Activated CD8-positive, alpha-beta T cell treated with anti-CD3 and anti-CD28 coated beads for 36 hours (primary cell): ENCODE results near the gene PRIM2. TPM values are rescaled to one million over a fixed set of nuclear protein-coding genes. Genes with fewer than 3 reads are reported as not detected.
"Not testable (repeated sequence)": the region's sequence is repeated elsewhere in the genome, so short reads cannot be mapped to it uniquely, and the experiment has no call there.

Experiments used
- ATAC-seq: fragments of 200-7000 bp; cut with Tn5 transposase; one replicate; pipeline ENCODE4 v1.10.0; 2021; ENCODE audit warnings: mild to moderate bottlenecking, moderate library complexity
- CTCF ChIA-PET: fragments of 350-600 bp; sonication (Branson Sonifier 250); formaldehyde crosslinking; loops from one replicate; lab custom pipeline; 2021; ENCODE audit warnings: antibody characterized with exemption; lab: Charles Lee
- POLR2A ChIA-PET: fragments of 350-600 bp; sonication (Branson Sonifier 250); formaldehyde crosslinking; loops from one replicate; lab custom pipeline; 2021; ENCODE audit warnings: antibody characterized with exemption; lab: Charles Lee
- DNase-seq: peaks from one replicate; pipeline ENCODE4 v3.0.0-alpha.2; 2020
- H3K27ac Mint-ChIP-seq: one replicate; pipeline ENCODE4 v1.8.0; 2021; ENCODE audit warnings: mild to moderate bottlenecking, mixed read lengths
- H3K27me3 Mint-ChIP-seq: one replicate; pipeline ENCODE4 v1.8.0; 2021; ENCODE audit warnings: mixed read lengths
- H3K36me3 Mint-ChIP-seq: one replicate; pipeline ENCODE4 v1.8.0; 2021; ENCODE audit warnings: low read depth, mixed read lengths
- H3K4me1 Mint-ChIP-seq: one replicate; pipeline ENCODE4 v1.8.0; 2021; ENCODE audit warnings: low read depth, mixed read lengths
- H3K4me3 Mint-ChIP-seq: one replicate; pipeline ENCODE4 v1.8.0; 2021; ENCODE audit warnings: mild to moderate bottlenecking, moderate library complexity, mixed read lengths
- H3K9me3 Mint-ChIP-seq: one replicate; pipeline ENCODE4 v1.8.0; 2021; ENCODE audit warnings: mixed read lengths
- intact Hi-C: fragments of 100-400 bp; cut with micrococcal nuclease; formaldehyde crosslinking; loops from one replicate; pipeline ENCODE4 v1.10.0; 2022
- total RNA-seq, 2 experiments: library from RNA; stranded (reverse); gene quantifications; one replicate each; pipeline ENCODE4 v1.2.3, GENCODE V29; 2021

Gene PRIM2
- total RNA-seq, 2 experiments from 2014 or later = 41.8 to 42.0 TPM

- peaks cover 29% of the 10 kb centered on the region for H3K36me3 Mint-ChIP-seq
- H3K27me3 Mint-ChIP-seq, H3K4me1 Mint-ChIP-seq, H3K9me3 Mint-ChIP-seq, H3K27ac Mint-ChIP-seq, ATAC-seq, POLR2A ChIA-PET, H3K4me3 Mint-ChIP-seq, DNase-seq, CTCF ChIA-PET, intact Hi-C loops: not testable (repeated sequence)
Measured at GRCh38 chr6:57605303-57605702, 287.9 kb downstream of the PRIM2 start.

GRCh38 chr6:57606331-57606730 is 288.9 kb downstream of the PRIM2 start:
- H3K27me3 Mint-ChIP-seq, intact Hi-C loops, ATAC-seq, H3K27ac Mint-ChIP-seq, CTCF ChIA-PET, H3K4me3 Mint-ChIP-seq, DNase-seq, POLR2A ChIA-PET, H3K9me3 Mint-ChIP-seq, H3K4me1 Mint-ChIP-seq: not testable (repeated sequence)
- H3K36me3 Mint-ChIP-seq = peaks cover 29% of the 10 kb centered on the region

DNA sequence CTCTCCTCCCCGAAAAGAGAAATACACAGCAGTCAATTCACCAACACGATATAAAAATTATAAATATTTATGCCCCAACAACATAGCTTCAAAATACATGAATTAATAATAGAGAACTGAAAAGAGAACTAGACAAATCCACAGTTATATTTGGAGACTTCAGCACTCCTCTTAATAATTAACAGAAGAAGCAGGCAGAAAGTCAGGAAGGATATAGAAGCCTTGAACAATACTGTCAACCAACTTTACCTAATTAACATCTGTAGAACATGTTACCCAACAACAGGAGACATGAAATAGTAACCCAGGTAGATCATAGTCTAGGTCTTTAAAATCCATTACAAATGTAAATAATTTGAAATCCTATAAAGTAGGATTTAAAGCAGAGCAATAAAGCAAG is 293.2 kb downstream of the PRIM2 start:
- H3K27ac Mint-ChIP-seq, H3K9me3 Mint-ChIP-seq, H3K27me3 Mint-ChIP-seq, POLR2A ChIA-PET, DNase-seq, H3K4me3 Mint-ChIP-seq, ATAC-seq, H3K4me1 Mint-ChIP-seq, CTCF ChIA-PET, intact Hi-C loops: not testable (repeated sequence)
- H3K36me3 Mint-ChIP-seq = peaks cover 20% of the 10 kb centered on the region

GRCh38 chr6:57618959-57619358 is 301.5 kb downstream of the PRIM2 start:
- DNase-seq, H3K27ac Mint-ChIP-seq, H3K4me3 Mint-ChIP-seq, ATAC-seq, intact Hi-C loops, H3K27me3 Mint-ChIP-seq, H3K9me3 Mint-ChIP-seq, H3K4me1 Mint-ChIP-seq, CTCF ChIA-PET, POLR2A ChIA-PET: not testable (repeated sequence)
- peaks cover 20% of the 10 kb centered on the region for H3K36me3 Mint-ChIP-seq

DNA sequence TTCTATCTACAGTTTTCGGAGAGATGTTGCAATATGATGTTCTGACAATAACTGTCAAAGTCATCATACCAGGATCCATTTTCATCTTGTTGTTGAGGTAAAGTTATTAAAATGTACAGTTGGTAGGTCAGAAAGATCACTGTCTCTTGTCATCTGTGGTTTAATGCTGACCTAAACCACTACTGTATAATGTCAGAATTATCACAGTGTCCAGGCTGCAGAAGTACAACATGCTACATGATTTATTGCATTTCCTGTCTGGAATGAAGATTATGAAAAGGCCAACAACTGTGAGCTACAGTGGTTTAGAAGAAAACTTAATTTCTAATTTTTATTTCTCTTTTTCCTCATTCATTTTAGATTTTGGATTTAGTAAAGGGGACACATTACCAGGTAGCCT is 314.3 kb downstream of the PRIM2 start:
- H3K4me3 Mint-ChIP-seq, intact Hi-C loops, DNase-seq, H3K9me3 Mint-ChIP-seq, CTCF ChIA-PET, H3K27me3 Mint-ChIP-seq, POLR2A ChIA-PET, ATAC-seq, H3K4me1 Mint-ChIP-seq, H3K27ac Mint-ChIP-seq: not testable (repeated sequence)
- H3K36me3 Mint-ChIP-seq = peaks cover 16% of the 10 kb centered on the region

DNA sequence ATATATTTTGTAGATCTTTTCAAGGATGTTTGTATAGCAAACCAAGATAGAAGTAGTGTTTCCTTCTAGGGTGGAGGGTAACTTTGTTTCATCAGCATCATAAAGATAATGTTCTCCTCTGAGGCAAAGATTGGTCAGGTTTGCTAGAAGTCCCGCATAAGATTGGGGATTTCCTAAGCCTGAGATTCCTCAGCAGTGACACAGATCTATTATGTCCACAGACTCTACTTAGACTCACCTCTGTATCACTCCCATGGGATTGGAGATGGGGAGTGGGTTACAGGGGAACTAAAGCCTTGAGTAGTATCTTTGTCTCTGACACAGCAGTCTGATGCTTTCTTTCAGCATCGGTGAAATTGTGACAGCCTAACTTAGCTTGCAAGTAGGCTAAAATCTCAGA is 341.1 kb downstream of the PRIM2 start:
- H3K4me1 Mint-ChIP-seq, H3K27me3 Mint-ChIP-seq, POLR2A ChIA-PET, H3K9me3 Mint-ChIP-seq, H3K4me3 Mint-ChIP-seq, H3K27ac Mint-ChIP-seq, DNase-seq, intact Hi-C loops, H3K36me3 Mint-ChIP-seq, ATAC-seq: not testable (repeated sequence)
- CTCF ChIA-PET = interaction anchor here (0.6 kb wide), 1 partner anchor 1956 kb away, joined by 3 read pairs; no protein-coding TSS in a partner anchor

GRCh38 chr6:57659794-57660193 is 342.4 kb downstream of the PRIM2 start:
- POLR2A ChIA-PET, DNase-seq, H3K4me1 Mint-ChIP-seq, H3K9me3 Mint-ChIP-seq, H3K27ac Mint-ChIP-seq, H3K4me3 Mint-ChIP-seq, H3K27me3 Mint-ChIP-seq, CTCF ChIA-PET, ATAC-seq, intact Hi-C loops, H3K36me3 Mint-ChIP-seq: not testable (repeated sequence)

GRCh38 chr6:57660940-57661339 is 343.5 kb downstream of the PRIM2 start:
- CTCF ChIA-PET, H3K4me3 Mint-ChIP-seq, intact Hi-C loops, POLR2A ChIA-PET, ATAC-seq, H3K9me3 Mint-ChIP-seq, H3K4me1 Mint-ChIP-seq, H3K27ac Mint-ChIP-seq, H3K36me3 Mint-ChIP-seq, H3K27me3 Mint-ChIP-seq, DNase-seq: not testable (repeated sequence)

GRCh38 chr6:57668108-57668507 is 350.7 kb downstream of the PRIM2 start:
- H3K9me3 Mint-ChIP-seq, H3K4me3 Mint-ChIP-seq, H3K4me1 Mint-ChIP-seq, H3K27ac Mint-ChIP-seq, H3K36me3 Mint-ChIP-seq, POLR2A ChIA-PET, ATAC-seq, CTCF ChIA-PET, DNase-seq, H3K27me3 Mint-ChIP-seq, intact Hi-C loops: not testable (repeated sequence)

GRCh38 chr6:57671237-57671636 is 353.8 kb downstream of the PRIM2 start:
- H3K27ac Mint-ChIP-seq, H3K27me3 Mint-ChIP-seq, DNase-seq, intact Hi-C loops, H3K36me3 Mint-ChIP-seq, H3K4me3 Mint-ChIP-seq, POLR2A ChIA-PET, ATAC-seq, CTCF ChIA-PET, H3K9me3 Mint-ChIP-seq, H3K4me1 Mint-ChIP-seq: not testable (repeated sequence)

DNA sequence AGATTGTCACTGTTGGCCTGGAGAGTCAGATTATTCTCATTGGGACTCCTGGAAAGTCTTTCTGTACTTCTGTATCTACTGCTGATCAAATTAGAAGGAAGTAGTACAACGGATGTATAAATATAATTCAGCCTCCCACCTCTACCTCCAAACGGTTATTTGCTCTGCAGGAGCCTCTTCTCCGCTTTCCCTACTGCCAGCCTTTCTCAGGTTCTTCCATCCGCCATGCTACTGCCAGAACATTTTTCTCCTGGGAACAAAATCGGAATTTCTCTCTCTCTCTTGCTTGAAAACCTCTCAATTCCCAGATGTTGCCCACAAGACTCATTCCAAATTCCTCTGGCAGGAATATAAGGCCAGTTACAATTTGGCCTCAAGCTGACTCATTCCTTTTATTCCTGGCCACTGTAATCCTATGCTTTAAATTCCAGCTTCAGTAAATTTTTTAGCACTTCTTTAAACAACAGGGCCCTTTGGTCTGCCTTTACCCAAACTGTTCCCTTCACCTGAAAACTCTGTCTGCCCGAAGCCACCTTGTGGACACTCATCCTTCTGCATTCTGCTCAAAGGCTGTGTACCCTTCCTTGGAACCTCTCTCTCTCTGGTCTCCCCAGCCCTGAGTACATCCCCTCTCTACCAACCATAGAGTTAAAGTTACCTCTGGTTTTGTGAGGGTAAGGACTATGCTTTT is 354.7 kb downstream of the PRIM2 start:
- not testable (repeated sequence) for ATAC-seq, H3K36me3 Mint-ChIP-seq

DNA sequence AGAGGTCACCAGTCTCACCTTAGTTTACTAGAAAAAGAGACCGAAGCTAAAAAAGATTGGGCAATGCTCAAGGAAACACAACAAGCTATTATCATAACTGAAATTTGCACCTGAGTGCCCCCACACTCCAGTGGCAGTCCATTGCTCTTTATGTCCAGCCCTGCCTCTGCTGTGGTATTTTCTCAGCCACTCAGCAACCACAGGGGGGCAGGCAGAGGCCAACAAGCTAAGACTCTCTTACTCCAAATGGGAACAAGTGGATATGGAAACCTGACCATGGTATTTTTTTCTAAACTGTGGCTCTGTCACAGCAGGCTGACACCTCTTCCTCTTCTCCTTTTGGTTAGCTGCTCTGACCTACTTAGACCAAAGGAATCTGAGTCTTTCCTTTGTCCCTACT is 355.9 kb downstream of the PRIM2 start:
- H3K4me3 Mint-ChIP-seq, POLR2A ChIA-PET, CTCF ChIA-PET, DNase-seq, H3K4me1 Mint-ChIP-seq, H3K36me3 Mint-ChIP-seq, H3K27ac Mint-ChIP-seq, intact Hi-C loops, ATAC-seq, H3K27me3 Mint-ChIP-seq, H3K9me3 Mint-ChIP-seq: not testable (repeated sequence)

More for the DNA sequence above, 354.7 kb downstream of the PRIM2 start:
- H3K4me3 Mint-ChIP-seq, POLR2A ChIA-PET, H3K27ac Mint-ChIP-seq, H3K9me3 Mint-ChIP-seq, DNase-seq, intact Hi-C loops, H3K27me3 Mint-ChIP-seq, CTCF ChIA-PET, H3K4me1 Mint-ChIP-seq: not testable (repeated sequence)
